ENCODE results near the gene COLEC12. TPM values are rescaled to one million over a fixed set of nuclear protein-coding genes. Genes with fewer than 3 reads are reported as not detected.
A peak's percentile ranks its signal among the peaks of the same experiment; 100 is the strongest.

Gene COLEC12
- total and polyA plus RNA-seq, 10 of the 15 experiments (the other 5 are each of a cell fraction or from before 2014, with no cell fraction given), result 0.04 to 0.05 TPM; not detected in 8

- DNase-seq (ENCODE audit: low read depth, low spot score) (no peak), FAIRE-seq (no peak), ATAC-seq (0 out of 3 replicates have a peak, but pooled peaks have one; percentile 26)
- no peaks in the 10 kb centered on the region for H3K9me3 ChIP-seq (replicated peaks; ENCODE audit: control insufficient read depth, insufficient read depth, low read length)
- SMC1A ChIA-PET (ENCODE audit: uncharacterized antibody, unreplicated experiment), result interaction anchor here (1.3 kb wide), 1 partner anchor 24 kb away, joined by 5 read pairs; the partner anchor contains the start of gene THOC1
- intact Hi-C loops (cut with micrococcal nuclease; ENCODE audit: unreplicated experiment), result loop anchor here (5.0 kb wide), 1 partner anchor 325 kb away; no protein-coding TSS in a partner anchor
- H2AFZ ChIP-seq (ENCODE audit: control insufficient read depth, low read depth, low read length), result no peak overlapping the region
- no peaks in the 10 kb centered on the region for H3K36me3 ChIP-seq (ENCODE audit: control insufficient read depth in 2 of 2, insufficient read depth in 2 of 2, low read length in 1 of 2)
- WGBS (ENCODE audit: insufficient coverage, insufficient replicate concordance, low lambda C conversion rate, missing lambda C conversion rate), result 33% methylated on average over 3 of the region's 3 CpGs
- H3K4me3 ChIP-seq, result no peak overlapping the region
- POLR2A ChIA-PET, result no interaction called here
- no peak overlapping the region for H3K27ac ChIP-seq (ENCODE audit: control insufficient read depth, insufficient read depth)
- CTCF ChIA-PET, result no interaction called here
- no peaks in the 10 kb centered on the region for H3K4me1 ChIP-seq (ENCODE audit: control insufficient read depth, insufficient read depth, low read length)
- H3K4me2 ChIP-seq (ENCODE audit: control insufficient read depth, insufficient read depth), result no peak overlapping the region
- H3K79me2 ChIP-seq (ENCODE audit: control insufficient read depth, insufficient read depth, low read length), result no peaks in the 10 kb centered on the region
- H3K9ac ChIP-seq (ENCODE audit: control insufficient read depth, insufficient read depth, low read length), result no peak overlapping the region
- in situ Hi-C loops (cut with MboI), result no loop called here
- H4K20me1 ChIP-seq (ENCODE audit: control insufficient read depth, insufficient read depth), result no peaks in the 10 kb centered on the region
- RAD21 ChIA-PET (ENCODE audit: unreplicated experiment), result no interaction called here
- H3K27me3 ChIP-seq (replicated peaks in 1 of 2; ENCODE audit: control insufficient read depth in 2 of 2, insufficient read depth in 2 of 2, low read length in 1 of 2), result no peaks in the 10 kb centered on the region
- no TSS peak for BruUV-seq (replicated peaks)
- TF ChIP-seq KLF5 (IDR thresholded peaks at IDR 0.05; ENCODE audit: partially characterized antibody) (no peak), ETV6 (conservative IDR thresholded peaks at IDR 0.05 in 1 of 2, IDR thresholded peaks at IDR 0.05 in 1 of 2; ENCODE audit: borderline replicate concordance in 1 of 2, low read depth in 1 of 2) (no peak), RCOR1 (conservative IDR thresholded peaks at IDR 0.05; ENCODE audit: low read depth, low read length) (no peak), MTA3 (IDR thresholded peaks at IDR 0.05; ENCODE audit: borderline replicate concordance, low read length) (no peak), EED (IDR thresholded peaks at IDR 0.05; ENCODE audit: low read depth) (no peak), CUX1 (IDR thresholded peaks at IDR 0.05; ENCODE audit: insufficient replicate concordance, low read depth, low read length) (no peak), CREM (IDR thresholded peaks at IDR 0.05; ENCODE audit: low read depth) (no peak), E2F4 (IDR thresholded peaks at IDR 0.05; ENCODE audit: low read depth, low read length) (no peak), SIX5 (IDR thresholded peaks at IDR 0.05; ENCODE audit: low read depth, low read length, severe bottlenecking) (no peak), CREB1 (IDR thresholded peaks at IDR 0.05; ENCODE audit: low read depth) (no peak), MEF2A (IDR thresholded peaks at IDR 0.05; ENCODE audit: insufficient read depth, low read depth, low read length) (no peak), NFYA (IDR thresholded peaks at IDR 0.05; ENCODE audit: borderline replicate concordance, low read depth, low read length) (no peak), CEBPZ (IDR thresholded peaks at IDR 0.05; ENCODE audit: low read depth, low read length) (no peak), CHD4 (IDR thresholded peaks at IDR 0.05) (no peak), MAX (IDR thresholded peaks at IDR 0.05; ENCODE audit: low read depth, low read length) (no peak)
Measured at GRCh38 chr18:292271-292670, 208.2 kb downstream of the COLEC12 start.

All from GM12878 (cell line).